ENCODE measurements around the gene GREB1L. TPM values are rescaled to one million over a fixed set of nuclear protein-coding genes. Genes with fewer than 3 reads are reported as not detected.

GREB1L gene
- total and polyA plus RNA-seq, 2 donors (not counting 1 experiment from before 2014, with no cell fraction given) = not detected

GRCh38 chr18:21452276-21452780, 210.3 kb downstream of the GREB1L start:
- Histone ChIP-seq H3K27me3 (replicated peaks in 1 of 4; ENCODE audit: control extremely low read depth in 1 of 4, control insufficient read depth in 3 of 4, insufficient read depth in 4 of 4, low read length in 3 of 4) (no peaks in the 10 kb centered on the region), H3K36me3 (replicated peaks in 1 of 2; ENCODE audit: control extremely low read depth in 1 of 2, control insufficient read depth in 1 of 2, extremely low read depth in 1 of 2, insufficient read depth in 2 of 2, low read length in 1 of 2) (no peaks in the 10 kb centered on the region), H3K79me2 (ENCODE audit: control insufficient read depth, insufficient read depth, low read length) (no peaks in the 10 kb centered on the region), H3K27ac (ENCODE audit: low read length in 2 of 2) (no peak overlapping the region), H3K4me2 (replicated peaks; ENCODE audit: low read depth, low read length, poor library complexity, severe bottlenecking) (no peak overlapping the region), H2AFZ (ENCODE audit: insufficient read depth, low read depth, low read length, poor library complexity, severe bottlenecking) (no peak overlapping the region), H4K20me1 (ENCODE audit: control insufficient read depth, insufficient read depth, low read length, poor library complexity, severe bottlenecking) (no peaks in the 10 kb centered on the region), H3K4me3 (ENCODE audit: control extremely low read depth in 1 of 5, extremely low read depth in 1 of 5, insufficient read depth in 1 of 5, low read depth in 2 of 5, low read length in 4 of 5) (no peak overlapping the region), H3K9ac (ENCODE audit: low read length) (no peak overlapping the region), H3K4me1 (ENCODE audit: control insufficient read depth in 2 of 2, insufficient read depth in 2 of 2, low read length in 2 of 2) (no peaks in the 10 kb centered on the region), H3K9me3 (ENCODE audit: control extremely low read depth in 1 of 3, control insufficient read depth in 2 of 3, insufficient read depth in 1 of 3, low read length in 2 of 3) (no peaks in the 10 kb centered on the region)
- Mint-ChIP-seq H3K27ac (no peak overlapping the region), H3K4me1 (no peaks in the 10 kb centered on the region), H3K4me3 (no peak overlapping the region), H3K27me3 (peaks cover 22% of the 10 kb centered on the region), H3K9me3 (ENCODE audit: insufficient read depth) (no peaks in the 10 kb centered on the region)
- ATAC-seq (ENCODE audit: low read depth) (no peak), DNase-seq (no peak)
- intact Hi-C loops (cut with micrococcal nuclease) = no loop called here
- POLR2A ChIA-PET = no interaction called here
- CTCF ChIA-PET = no interaction called here
- WGBS (ENCODE audit: insufficient coverage) = 83% methylated on average over 1 of the region's 2 CpGs
- TF ChIP-seq CTCF (IDR thresholded peaks at IDR 0.05) (no peak), EZH2 (IDR thresholded peaks at IDR 0.05; ENCODE audit: borderline replicate concordance, insufficient read depth, low read depth, low read length, poor library complexity, severe bottlenecking) (no peak)

DNA sequence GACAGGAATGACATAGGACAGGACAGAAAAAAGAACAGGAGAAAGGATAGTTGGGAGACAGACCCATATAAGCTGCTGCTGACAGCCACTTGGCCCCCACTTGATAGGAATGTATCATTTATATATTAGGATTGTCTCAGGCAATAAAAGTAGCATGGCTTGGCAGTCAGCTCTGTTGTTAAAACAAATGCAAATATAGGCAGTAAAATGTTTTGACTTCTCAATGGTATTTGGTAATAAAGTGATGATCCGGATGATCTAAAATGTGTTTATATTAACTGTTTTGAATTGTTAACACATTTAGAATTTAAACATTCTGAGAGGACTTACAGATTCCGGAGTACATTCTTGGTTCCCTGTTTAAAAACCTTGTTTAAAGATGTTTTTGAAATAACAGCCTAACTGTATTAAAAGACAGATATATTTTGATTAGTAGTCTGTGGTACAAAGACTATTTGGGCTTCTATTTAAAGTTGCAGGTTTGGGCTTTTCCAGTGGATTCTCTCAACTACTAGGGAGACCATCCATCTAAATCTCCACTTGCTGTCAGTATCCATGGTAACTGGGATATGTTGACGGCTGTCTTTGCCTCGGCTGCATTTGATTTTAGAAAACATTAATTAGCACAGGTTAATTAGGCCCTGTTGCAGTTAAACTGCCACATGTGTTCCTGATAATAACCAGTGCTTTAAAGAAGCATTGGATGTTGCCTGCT, 210.9 kb downstream of the GREB1L start:
- Histone ChIP-seq H3K9me3 (ENCODE audit: control extremely low read depth in 1 of 3, control insufficient read depth in 2 of 3, insufficient read depth in 1 of 3, low read length in 2 of 3) (no peaks in the 10 kb centered on the region), H2AFZ (ENCODE audit: insufficient read depth, low read depth, low read length, poor library complexity, severe bottlenecking) (no peak overlapping the region), H3K27ac (ENCODE audit: low read length in 2 of 2) (no peak overlapping the region), H3K4me2 (replicated peaks; ENCODE audit: low read depth, low read length, poor library complexity, severe bottlenecking) (no peak overlapping the region), H3K79me2 (ENCODE audit: control insufficient read depth, insufficient read depth, low read length) (no peaks in the 10 kb centered on the region), H3K36me3 (replicated peaks in 1 of 2; ENCODE audit: control extremely low read depth in 1 of 2, control insufficient read depth in 1 of 2, extremely low read depth in 1 of 2, insufficient read depth in 2 of 2, low read length in 1 of 2) (no peaks in the 10 kb centered on the region), H3K4me1 (ENCODE audit: control insufficient read depth in 2 of 2, insufficient read depth in 2 of 2, low read length in 2 of 2) (no peaks in the 10 kb centered on the region), H3K4me3 (ENCODE audit: control extremely low read depth in 1 of 5, extremely low read depth in 1 of 5, insufficient read depth in 1 of 5, low read depth in 2 of 5, low read length in 4 of 5) (no peak overlapping the region), H3K9ac (ENCODE audit: low read length) (no peak overlapping the region), H3K27me3 (replicated peaks in 1 of 4; ENCODE audit: control extremely low read depth in 1 of 4, control insufficient read depth in 3 of 4, insufficient read depth in 4 of 4, low read length in 3 of 4) (no peaks in the 10 kb centered on the region), H4K20me1 (ENCODE audit: control insufficient read depth, insufficient read depth, low read length, poor library complexity, severe bottlenecking) (no peaks in the 10 kb centered on the region)
- no peaks in the 10 kb centered on the region for H3K9me3 Mint-ChIP-seq (ENCODE audit: insufficient read depth)
- no peak for DNase-seq
- intact Hi-C loops (cut with micrococcal nuclease) = no loop called here
- H3K4me3 Mint-ChIP-seq = no peak overlapping the region
- WGBS (ENCODE audit: insufficient coverage) = no CpG with 5 or more reads among the region's 4 CpGs
- H3K27me3 Mint-ChIP-seq = peaks cover 22% of the 10 kb centered on the region
- TF ChIP-seq EZH2 (IDR thresholded peaks at IDR 0.05; ENCODE audit: borderline replicate concordance, insufficient read depth, low read depth, low read length, poor library complexity, severe bottlenecking) (no peak), CTCF (IDR thresholded peaks at IDR 0.05) (no peak)
- ChIA-PET CTCF (no interaction called here), POLR2A (no interaction called here)
- H3K4me1 Mint-ChIP-seq = no peaks in the 10 kb centered on the region
- no peak overlapping the region for H3K27ac Mint-ChIP-seq
- ATAC-seq (ENCODE audit: low read depth) = no peak

Data from B cell (primary cell).